Activated CD8-positive, alpha-beta memory T cell treated with anti-CD3 and anti-CD28 coated beads for 24 hours (primary cell): Measurements from ENCODE around the gene HOXD1.
A peak's percentile ranks its signal among the peaks of the same experiment; 100 is the strongest.

Experiments used
- DNase-seq: peaks from one replicate; pipeline ENCODE4 v3.0.0-alpha.2; 2020

HOXD1 gene

GRCh38 chr2:176187200-176187898 is 1.1 kb upstream of the HOXD1 start:
- DNase-seq: no peak

- peak; percentile 60 for DNase-seq
These were observed 559 bp downstream of the HOXD1 start for GRCh38 chr2:176188774-176189680.

- no peak for DNase-seq
These were observed 1.5 kb downstream of the HOXD1 start for GRCh38 chr2:176189681-176190641.

- no peak for DNase-seq
These were observed 3.9 kb downstream of the HOXD1 start for GRCh38 chr2:176192351-176192750.

GRCh38 chr2:176193048-176193447 is 4.6 kb downstream of the HOXD1 start:
- no peak for DNase-seq

GRCh38 chr2:176199902-176200301 is 11.4 kb downstream of the HOXD1 start:
- no peak for DNase-seq

GRCh38 chr2:176200971-176201370 is 12.5 kb downstream of the HOXD1 start:
- DNase-seq: no peak

GRCh38 chr2:176202491-176202890 is 14.0 kb downstream of the HOXD1 start:
- DNase-seq: no peak

GRCh38 chr2:176205126-176205525 is 16.7 kb downstream of the HOXD1 start:
- no peak for DNase-seq

- no peak for DNase-seq
These were observed 17.7 kb downstream of the HOXD1 start for GRCh38 chr2:176206136-176206535.

GRCh38 chr2:176206682-176207081 is 18.2 kb downstream of the HOXD1 start:
- DNase-seq: no peak

- DNase-seq: no peak
These were observed 22.6 kb downstream of the HOXD1 start for GRCh38 chr2:176211110-176211509.

GRCh38 chr2:176212276-176212675 is 23.8 kb downstream of the HOXD1 start:
- no peak for DNase-seq

GRCh38 chr2:176213406-176213805 is 24.9 kb downstream of the HOXD1 start:
- DNase-seq: no peak

- DNase-seq: no peak
These were observed 39.4 kb downstream of the HOXD1 start for GRCh38 chr2:176227874-176228273.

GRCh38 chr2:176234156-176234555 is 45.7 kb downstream of the HOXD1 start:
- no peak for DNase-seq

- no peak for DNase-seq
These were observed 46.5 kb downstream of the HOXD1 start for GRCh38 chr2:176234940-176235339.

- no peak for DNase-seq
These were observed 49.0 kb downstream of the HOXD1 start for GRCh38 chr2:176237456-176237855.

- no peak for DNase-seq
These were observed 50.6 kb downstream of the HOXD1 start for GRCh38 chr2:176239031-176239430.

GRCh38 chr2:176240301-176240700 is 51.8 kb downstream of the HOXD1 start:
- no peak for DNase-seq
